ENCODE measurements around the gene RAB3GAP2.
"Not testable (repeated sequence)": the region's sequence is repeated elsewhere in the genome, so short reads cannot be mapped to it uniquely, and the experiment has no call there.

The RAB3GAP2 gene

GRCh38 chr1:220281159-220281574 lies 8.9 kb upstream of the RAB3GAP2 start:
- peak; percentile 61 for DNase-seq

GRCh38 chr1:220280249-220280648 lies 8.0 kb upstream of the RAB3GAP2 start:
- no peak for DNase-seq

DNA sequence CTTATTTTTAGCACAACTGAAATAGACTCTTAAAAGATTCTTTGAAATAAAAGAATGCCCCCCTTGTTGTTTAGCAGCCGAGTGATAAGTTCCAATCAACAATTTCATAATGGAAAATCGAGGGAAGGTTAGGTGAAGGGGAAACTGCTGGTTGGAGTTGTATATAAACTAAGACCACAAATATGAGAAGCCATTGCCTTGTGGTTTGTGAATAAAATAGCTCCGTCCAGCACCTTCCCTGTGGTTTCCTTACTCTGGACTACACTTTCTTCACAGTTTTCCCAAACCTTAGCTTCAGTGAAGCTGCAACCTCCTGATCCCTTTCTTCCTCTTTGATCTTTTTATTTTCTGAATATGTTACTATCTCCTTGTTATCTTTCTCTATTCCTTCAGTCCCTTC lies 6.7 kb upstream of the RAB3GAP2 start:
- DNase-seq = peak; percentile 70

DNA sequence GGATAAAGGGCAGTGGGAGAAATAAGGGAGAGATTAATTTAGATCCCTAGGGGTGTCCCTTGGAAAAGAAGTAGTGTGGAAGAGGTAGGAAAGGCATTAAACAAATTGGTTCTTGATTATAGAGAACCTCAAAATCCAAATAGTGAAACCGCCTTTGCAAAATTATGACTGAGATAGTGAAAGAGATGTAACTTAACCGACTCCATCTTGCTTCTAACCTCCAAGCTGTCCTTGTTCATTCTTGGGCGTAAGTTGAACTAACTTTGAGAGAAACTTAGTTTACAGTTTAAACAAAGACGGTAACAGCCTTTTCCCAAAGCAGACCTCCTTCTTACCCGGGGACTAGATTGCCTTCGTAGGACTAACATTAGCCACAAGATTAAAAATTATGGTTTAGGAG lies 3.2 kb upstream of the RAB3GAP2 start:
- no peak for DNase-seq

GRCh38 chr1:220274251-220274855 lies 2.1 kb upstream of the RAB3GAP2 start:
- peak; percentile 82 for DNase-seq

- DNase-seq = no peak
Observed at GRCh38 chr1:220272841-220273090, 513 bp upstream of the RAB3GAP2 start.

DNA sequence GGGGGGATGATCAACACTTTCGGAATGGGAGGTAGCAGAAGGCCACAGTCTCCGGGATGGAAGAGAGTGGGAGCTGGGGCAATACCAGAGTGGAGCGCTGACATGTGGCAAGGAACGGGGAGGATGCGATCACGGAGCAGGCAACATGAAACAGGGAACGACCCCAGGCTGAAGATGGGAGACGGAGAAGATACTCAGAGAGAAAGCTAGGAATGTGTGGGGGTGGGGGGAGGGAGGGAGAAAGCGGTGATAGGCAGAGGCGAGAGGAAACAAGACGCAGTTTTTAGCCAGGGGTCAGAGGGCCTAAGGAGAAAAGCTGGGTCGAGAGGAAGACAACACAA lies 577 bp downstream of the RAB3GAP2 start:
- peak; percentile 25 for DNase-seq

DNA sequence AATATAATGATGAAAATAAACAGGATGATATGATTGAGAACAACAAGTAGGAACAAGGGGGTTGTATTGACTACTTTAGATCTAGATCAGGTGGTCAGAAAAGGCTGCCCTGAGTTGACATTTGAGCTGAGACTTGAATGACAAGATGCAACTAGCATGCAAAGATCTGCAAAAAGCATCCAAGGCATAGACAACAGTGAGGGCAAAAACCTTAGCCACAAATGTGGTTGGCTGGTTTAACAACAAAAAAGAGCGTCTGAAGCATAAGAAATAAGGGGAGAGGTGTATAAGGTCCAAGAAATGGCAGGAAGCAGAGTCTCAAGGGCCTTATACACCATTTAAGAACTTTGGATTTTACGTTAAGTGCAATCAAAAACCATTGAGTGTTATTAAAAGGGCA lies 3.2 kb downstream of the RAB3GAP2 start:
- DNase-seq = no peak

DNA sequence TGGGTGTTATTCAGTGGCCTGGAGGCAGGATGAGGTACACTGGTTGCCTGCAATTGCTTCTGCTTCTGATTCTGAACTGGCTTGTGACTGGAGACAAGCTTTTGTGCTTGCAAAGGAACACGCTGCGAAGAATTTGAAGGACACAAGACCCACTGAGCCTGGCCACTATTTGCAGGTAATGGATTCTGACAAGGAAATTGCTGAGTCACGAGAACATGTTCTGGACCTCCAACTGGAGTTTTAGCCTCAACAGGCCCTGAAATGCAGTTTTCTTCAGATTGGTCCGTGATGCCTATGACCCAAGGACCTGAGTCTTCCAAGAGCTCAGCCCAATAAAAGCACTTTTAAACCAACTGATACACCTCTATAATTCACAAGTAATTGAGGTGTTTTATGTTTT lies 4.6 kb downstream of the RAB3GAP2 start:
- DNase-seq = no peak

GRCh38 chr1:220260228-220260627 lies 12.0 kb downstream of the RAB3GAP2 start:
- DNase-seq = not testable (repeated sequence)

DNA sequence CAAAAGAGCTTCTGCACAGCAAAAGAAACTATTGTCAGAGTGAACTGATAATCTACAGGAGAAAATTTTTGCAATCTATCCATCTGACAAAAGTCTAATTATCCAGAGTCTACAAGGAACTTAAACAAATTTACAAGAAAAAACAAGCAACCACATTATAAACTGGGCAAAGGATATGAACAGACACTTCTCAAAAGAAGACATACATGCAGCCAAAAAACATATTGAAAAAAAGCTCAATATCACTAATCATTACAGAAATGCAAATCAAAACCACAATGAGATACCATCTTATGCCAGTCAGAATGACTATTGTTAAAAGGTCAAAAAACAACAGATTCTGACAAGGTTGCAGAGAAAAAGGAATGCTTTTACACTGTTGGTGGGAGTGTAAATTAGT lies 12.5 kb downstream of the RAB3GAP2 start:
- not testable (repeated sequence) for DNase-seq

DNA sequence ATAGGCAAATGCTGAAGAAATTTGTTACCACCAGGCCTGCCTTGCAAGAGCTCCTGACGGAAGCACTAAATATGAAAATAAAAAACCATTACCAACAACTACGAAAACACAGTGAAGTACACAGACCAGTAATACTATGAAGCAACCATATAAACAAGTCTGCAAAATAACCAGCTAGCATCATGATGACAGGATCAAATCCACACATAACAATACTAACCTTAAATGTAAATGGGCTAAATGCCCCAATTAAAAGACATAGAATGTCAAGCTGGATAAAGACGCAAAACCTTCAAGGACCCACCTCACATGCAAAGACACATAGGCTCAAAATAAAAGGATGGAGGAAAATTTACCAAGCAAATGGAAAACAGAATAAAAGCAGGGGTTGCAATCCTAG lies 16.1 kb downstream of the RAB3GAP2 start:
- DNase-seq = not testable (repeated sequence)

- DNase-seq = no peak
Observed at GRCh38 chr1:220255204-220255603, 17.0 kb downstream of the RAB3GAP2 start.

- not testable (repeated sequence) for DNase-seq
Observed at GRCh38 chr1:220253290-220253689, 19.0 kb downstream of the RAB3GAP2 start.

GRCh38 chr1:220251272-220251671 lies 21.0 kb downstream of the RAB3GAP2 start:
- DNase-seq = no peak

DNA sequence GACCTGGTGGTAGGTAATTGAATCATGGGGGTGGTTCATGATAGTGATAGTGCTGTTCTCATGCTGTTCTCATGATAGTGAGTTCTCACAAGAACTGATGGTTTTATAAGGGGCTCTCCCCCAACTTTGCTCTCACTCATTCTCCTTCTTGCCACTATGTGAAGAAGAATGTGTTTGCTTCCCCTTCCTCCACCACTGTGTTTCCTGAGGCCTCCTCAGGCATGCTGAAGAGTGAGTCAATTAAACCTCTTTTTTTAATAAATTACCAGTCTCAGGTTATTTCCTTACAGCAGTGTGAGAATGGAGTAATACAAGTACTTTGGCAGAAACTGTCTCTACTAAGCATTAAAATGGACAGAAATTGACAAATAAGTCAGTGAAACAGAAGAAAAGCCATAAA lies 21.6 kb downstream of the RAB3GAP2 start:
- DNase-seq = no peak

GRCh38 chr1:220249522-220249921 lies 22.7 kb downstream of the RAB3GAP2 start:
- no peak for DNase-seq

- not testable (repeated sequence) for DNase-seq
Observed at GRCh38 chr1:220248715-220249265, 23.5 kb downstream of the RAB3GAP2 start.

DNA sequence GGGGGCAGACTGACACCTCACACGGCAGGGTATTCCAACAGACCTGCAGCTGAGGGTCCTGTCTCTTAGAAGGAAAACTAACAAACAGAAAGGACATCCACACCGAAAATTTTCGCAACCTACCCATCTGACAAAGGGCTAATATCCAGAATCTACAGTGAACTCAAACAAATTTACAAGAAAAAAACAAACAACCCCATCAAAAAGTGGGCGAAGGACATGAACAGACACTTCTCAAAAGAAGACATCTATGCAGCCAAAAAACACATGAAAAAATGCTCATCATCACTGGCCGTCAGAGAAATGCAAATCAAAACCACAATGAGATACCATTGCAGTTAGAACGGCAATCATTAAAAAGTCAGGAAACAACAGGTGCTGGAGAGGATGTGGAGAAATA lies 26.4 kb downstream of the RAB3GAP2 start:
- not testable (repeated sequence) for DNase-seq

DNA sequence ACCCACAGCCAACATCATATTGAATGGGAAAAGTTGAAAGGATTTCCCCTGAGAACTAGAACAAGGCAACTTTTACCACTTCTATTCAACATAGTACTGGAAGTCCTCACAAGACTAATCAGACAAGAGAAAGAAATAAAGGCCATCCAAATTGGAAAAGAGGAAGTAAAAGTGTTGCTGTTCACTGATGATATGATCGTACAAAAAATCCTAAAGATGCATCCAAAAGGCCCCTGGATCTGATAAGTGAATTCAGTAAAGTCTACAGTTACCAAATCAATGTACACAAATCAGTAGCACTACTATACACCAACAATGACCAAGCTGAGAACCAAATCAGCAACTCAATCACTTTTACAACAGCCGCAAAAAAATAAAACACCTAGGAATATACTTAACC lies 28.3 kb downstream of the RAB3GAP2 start:
- no peak for DNase-seq

GRCh38 chr1:220241072-220241663 lies 31.1 kb downstream of the RAB3GAP2 start:
- DNase-seq = no peak

GRCh38 chr1:220239966-220240365 lies 32.3 kb downstream of the RAB3GAP2 start:
- DNase-seq = peak; percentile 47

DNA sequence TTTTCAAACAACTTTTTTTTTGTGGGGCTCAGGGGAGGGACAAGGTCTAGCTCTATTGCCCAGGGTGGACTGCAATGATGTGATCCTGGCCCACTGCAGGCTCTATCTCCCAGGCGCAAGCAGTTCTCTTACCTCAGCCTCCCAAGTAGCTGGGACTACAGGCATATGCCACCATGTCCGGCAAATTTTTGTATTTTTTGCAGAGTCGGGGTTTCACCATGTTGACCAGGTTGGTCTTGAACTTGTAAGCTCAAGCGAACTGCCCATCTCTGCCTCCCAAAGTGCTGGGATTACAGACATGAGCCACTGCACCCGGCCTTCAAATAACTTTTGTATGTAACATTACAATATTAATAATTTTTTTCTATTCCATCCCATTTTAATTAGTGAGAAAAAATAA lies 33.0 kb downstream of the RAB3GAP2 start:
- DNase-seq = no peak

GRCh38 chr1:220236278-220236677 lies 36.0 kb downstream of the RAB3GAP2 start:
- DNase-seq = not testable (repeated sequence)

DNA sequence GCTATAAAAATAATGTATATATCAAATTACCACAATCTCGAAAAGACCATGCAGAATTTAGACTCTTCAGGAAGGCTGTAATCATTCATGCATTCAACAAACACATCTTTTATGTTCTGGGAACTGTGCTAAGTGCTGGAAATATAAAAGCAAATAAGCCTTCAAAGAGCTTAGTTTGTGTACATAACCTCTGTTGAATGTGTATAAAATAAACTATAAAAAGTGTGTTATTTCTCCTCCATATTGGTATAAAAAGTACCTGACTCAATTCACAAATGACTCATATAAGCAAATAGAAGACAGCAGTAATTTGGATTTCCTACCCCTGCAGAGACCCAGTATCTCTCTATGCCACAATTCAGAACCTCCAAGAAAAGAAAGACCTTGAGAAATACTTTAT lies 36.8 kb downstream of the RAB3GAP2 start:
- no peak for DNase-seq

Measured in fibroblast of upper back skin (primary cell).